A549 (cell line): ENCODE measurements around the gene OSBPL2.

Experiments used
- CHD2 ChIP-seq: fragments of 150-350 bp; IDR thresholded peaks from 2 replicates; pipeline ENCODE4 v1.6.1; 2014; ENCODE audit warnings: low read length; ENCODE audit not compliant: partially characterized antibody
- EP300 ChIP-seq, 2 experiments: fragments of >200 bp; sonication (Bioruptor Twin); formaldehyde crosslinking; IDR thresholded peaks; 2 replicates in 1 of 2; 3 replicates in 1 of 2; pipeline ENCODE4 v1.6.1; 2016 to 2017
- NR3C1 ChIP-seq: fragments of >200 bp; sonication (Bioruptor Twin); formaldehyde crosslinking; IDR thresholded peaks from 3 replicates; pipeline ENCODE4 v1.6.1; 2017
- POLR2A ChIP-seq: IDR thresholded peaks from 2 replicates; pipeline ENCODE4 v1.6.1; 2012; ENCODE audit warnings: mild to moderate bottlenecking, low read length
- SMC3 ChIP-seq: fragments of >200 bp; sonication (Bioruptor Twin); formaldehyde crosslinking; IDR thresholded peaks from 3 replicates; pipeline ENCODE4 v1.6.1; 2018; ENCODE audit warnings: inconsistent platforms
- TP53 ChIP-seq: fragments of 250-450 bp; sonication (Bioruptor Pico); IDR thresholded peaks from 2 replicates; pipeline ENCODE4 v1.5.0; 2021; ENCODE audit warnings: mild to moderate bottlenecking, moderate library complexity
- TF ChIP-seq, protein P1 (sequence below): IDR thresholded peaks from 2 replicates; pipeline ENCODE4 v1.6.1; 2012; ENCODE audit warnings: low read depth, borderline replicate concordance
- TF ChIP-seq, protein P2 (sequence below): fragments of >200 bp; sonication (Bioruptor Twin); formaldehyde crosslinking; IDR thresholded peaks from 3 replicates; pipeline ENCODE4 v1.5.1; 2016

DNA sequence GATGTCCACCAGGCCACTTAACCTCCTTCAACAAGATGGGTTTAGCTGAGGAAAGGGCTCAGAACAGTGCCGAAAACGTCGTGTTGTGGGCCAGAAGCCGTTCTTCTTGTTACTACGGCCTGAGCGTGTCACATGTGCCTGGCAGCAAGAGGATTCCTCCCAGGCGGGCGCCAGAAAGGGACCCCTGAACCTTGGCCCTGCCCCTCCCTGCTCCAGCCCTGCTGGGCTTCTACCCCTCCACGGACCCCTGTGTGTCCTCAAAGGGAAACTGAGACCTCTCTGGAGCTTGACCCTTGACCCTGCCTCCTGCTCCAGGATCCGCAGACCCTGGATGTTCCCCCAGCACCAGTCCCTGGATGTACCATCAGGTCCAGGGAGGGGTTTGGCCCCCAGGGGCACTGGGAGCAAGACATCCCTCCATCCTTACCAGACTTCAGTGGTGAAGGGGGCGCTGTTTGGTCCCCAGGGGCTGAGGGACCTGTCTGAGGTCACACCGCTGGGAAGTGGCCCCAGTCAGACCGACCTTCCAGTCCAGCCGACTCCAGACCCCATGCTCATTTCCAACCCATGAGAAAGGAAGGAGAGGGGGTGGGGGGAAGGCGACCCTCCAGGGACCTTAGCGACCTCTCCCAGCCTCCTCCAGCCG, 28.3 kb upstream of the OSBPL2 start:
- TF ChIP-seq, protein P1, sequence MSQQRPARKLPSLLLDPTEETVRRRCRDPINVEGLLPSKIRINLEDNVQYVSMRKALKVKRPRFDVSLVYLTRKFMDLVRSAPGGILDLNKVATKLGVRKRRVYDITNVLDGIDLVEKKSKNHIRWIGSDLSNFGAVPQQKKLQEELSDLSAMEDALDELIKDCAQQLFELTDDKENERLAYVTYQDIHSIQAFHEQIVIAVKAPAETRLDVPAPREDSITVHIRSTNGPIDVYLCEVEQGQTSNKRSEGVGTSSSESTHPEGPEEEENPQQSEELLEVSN = no peak
- no peak for TF ChIP-seq CHD2
- TF ChIP-seq POLR2A = no peak
- TF ChIP-seq, protein P2, sequence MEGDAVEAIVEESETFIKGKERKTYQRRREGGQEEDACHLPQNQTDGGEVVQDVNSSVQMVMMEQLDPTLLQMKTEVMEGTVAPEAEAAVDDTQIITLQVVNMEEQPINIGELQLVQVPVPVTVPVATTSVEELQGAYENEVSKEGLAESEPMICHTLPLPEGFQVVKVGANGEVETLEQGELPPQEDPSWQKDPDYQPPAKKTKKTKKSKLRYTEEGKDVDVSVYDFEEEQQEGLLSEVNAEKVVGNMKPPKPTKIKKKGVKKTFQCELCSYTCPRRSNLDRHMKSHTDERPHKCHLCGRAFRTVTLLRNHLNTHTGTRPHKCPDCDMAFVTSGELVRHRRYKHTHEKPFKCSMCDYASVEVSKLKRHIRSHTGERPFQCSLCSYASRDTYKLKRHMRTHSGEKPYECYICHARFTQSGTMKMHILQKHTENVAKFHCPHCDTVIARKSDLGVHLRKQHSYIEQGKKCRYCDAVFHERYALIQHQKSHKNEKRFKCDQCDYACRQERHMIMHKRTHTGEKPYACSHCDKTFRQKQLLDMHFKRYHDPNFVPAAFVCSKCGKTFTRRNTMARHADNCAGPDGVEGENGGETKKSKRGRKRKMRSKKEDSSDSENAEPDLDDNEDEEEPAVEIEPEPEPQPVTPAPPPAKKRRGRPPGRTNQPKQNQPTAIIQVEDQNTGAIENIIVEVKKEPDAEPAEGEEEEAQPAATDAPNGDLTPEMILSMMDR = no peak
- TF ChIP-seq EP300 (IDR thresholded peaks at IDR 0.05) = no peak
- TF ChIP-seq NR3C1 = no peak
- no peak for TF ChIP-seq TP53 (CRISPR knock-in tag)
- TF ChIP-seq SMC3 = no peak
